DOHH2 (cell line): ENCODE measurements around the gene MEGF10.

Source experiments
- H3F3A ChIP-seq: fragments of 200-600 bp; sonication (generic), shearing (Covaris generic); 2 replicates; pipeline ENCODE4 v1.6.0; 2016; ENCODE audit warnings: antibody characterized with exemption, mild to moderate bottlenecking; ENCODE audit not compliant: control insufficient read depth, insufficient read depth
- H3K27ac ChIP-seq: fragments of 200-600 bp; sonication (generic); 2 replicates; pipeline ENCODE4 v1.5.1; 2014; ENCODE audit warnings: low read depth, mild to moderate bottlenecking, low read length, moderate library complexity
- H3K27me3 ChIP-seq: fragments of 200-600 bp; sonication (generic); 2 replicates; pipeline ENCODE4 v1.6.1; 2014; ENCODE audit warnings: mild to moderate bottlenecking, low read length, mixed read lengths; ENCODE audit not compliant: control insufficient read depth
- H3K36me3 ChIP-seq: fragments of 200-600 bp; sonication (generic); 2 replicates; pipeline ENCODE4 v1.6.1; 2014; ENCODE audit warnings: mild to moderate bottlenecking, low read length, moderate library complexity, mixed read lengths; ENCODE audit not compliant: control insufficient read depth
- H3K4me1 ChIP-seq: fragments of 200-600 bp; sonication (generic); 2 replicates; pipeline ENCODE4 v1.6.1; 2014; ENCODE audit warnings: mild to moderate bottlenecking, low read length, mixed read lengths; ENCODE audit not compliant: control insufficient read depth
- H3K4me2 ChIP-seq: fragments of 200-600 bp; sonication (generic); 2 replicates; pipeline ENCODE4 v1.6.0; 2014; ENCODE audit warnings: mild to moderate bottlenecking, low read length, moderate library complexity
- H3K4me3 ChIP-seq: fragments of 200-600 bp; sonication (generic); 2 replicates; pipeline ENCODE4 v1.5.1; 2014; ENCODE audit warnings: mild to moderate bottlenecking, low read length, mixed read lengths
- H3K79me2 ChIP-seq: fragments of 200-600 bp; sonication (generic); 2 replicates; pipeline ENCODE4 v1.6.1; 2014; ENCODE audit warnings: mild to moderate bottlenecking, low read length, mixed read lengths; ENCODE audit not compliant: control insufficient read depth
- H3K9me2 ChIP-seq: fragments of 200-600 bp; sonication (generic); replicated peaks from 2 replicates; pipeline ENCODE4 v1.6.1; 2014; ENCODE audit warnings: mild to moderate bottlenecking, low read length, mixed read lengths; ENCODE audit not compliant: control insufficient read depth
- H3K9me3 ChIP-seq: fragments of 200-600 bp; sonication (generic); 2 replicates; pipeline ENCODE4 v1.6.1; 2014; ENCODE audit warnings: antibody characterized with exemption, low read length, mixed read lengths; ENCODE audit not compliant: control insufficient read depth, insufficient read depth
- H4K20me1 ChIP-seq: fragments of 200-600 bp; sonication (generic); 2 replicates; pipeline ENCODE4 v1.6.0; 2014; ENCODE audit warnings: low read depth, mild to moderate bottlenecking, antibody characterized with exemption, low read length, moderate library complexity; ENCODE audit not compliant: control insufficient read depth, insufficient read depth
- EZH2phosphoT487 ChIP-seq: fragments of 200-600 bp; sonication (generic); IDR thresholded peaks from 2 replicates; pipeline ENCODE4 v1.6.1; 2017; ENCODE audit warnings: borderline replicate concordance, mild to moderate bottlenecking, antibody characterized with exemption, low read length, moderate library complexity, mixed read lengths
- TF ChIP-seq, protein P1 (sequence below): fragments of 200-600 bp; sonication (generic); IDR thresholded peaks from one replicate; pipeline ENCODE4 v1.5.1; 2014; ENCODE audit warnings: antibody characterized with exemption, mild to moderate bottlenecking, low read depth, low read length; ENCODE audit not compliant: poor library complexity, severe bottlenecking

Gene MEGF10

DNA sequence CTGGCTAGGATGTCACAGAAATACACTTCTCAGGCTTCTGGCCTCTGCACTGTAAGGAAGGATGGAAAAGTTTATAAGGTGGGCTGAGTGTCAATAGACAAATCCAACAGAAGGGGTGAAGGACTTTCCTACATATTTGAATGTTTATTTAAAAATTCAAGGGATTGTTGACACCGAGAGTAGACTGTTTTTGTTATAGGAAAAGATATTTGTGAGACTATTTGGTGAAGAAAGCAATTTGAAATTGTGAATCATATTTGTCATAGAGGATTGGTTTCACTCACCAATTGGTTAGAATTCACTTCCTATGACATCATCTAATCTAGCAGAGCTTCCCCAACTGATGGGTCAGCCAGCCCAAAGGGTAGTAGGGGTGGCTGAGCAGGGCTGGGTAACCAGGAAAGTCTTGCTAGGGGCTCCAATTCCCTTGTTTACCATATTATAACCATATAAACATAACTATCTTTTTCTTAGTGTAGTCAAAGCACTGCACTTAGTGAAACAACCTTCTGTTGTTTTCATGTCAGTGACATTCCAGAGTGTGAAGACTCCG is 14.9 kb upstream of the MEGF10 start:
- Histone ChIP-seq H3K36me3 (no peaks in the 10 kb centered on the region), H3K4me1 (no peaks in the 10 kb centered on the region), H3K4me2 (no peak overlapping the region), H3K79me2 (no peaks in the 10 kb centered on the region), H3K4me3 (no peak overlapping the region), H3K9me3 (no peaks in the 10 kb centered on the region), H3F3A (no peaks in the 10 kb centered on the region), H3K27ac (no peak overlapping the region), H3K27me3 (peaks cover 6% of the 10 kb centered on the region; the same call in 1 of the 2 replicates), H4K20me1 (no peaks in the 10 kb centered on the region), H3K9me2 (no peaks in the 10 kb centered on the region)
- no peak for TF ChIP-seq EZH2phosphoT487
- TF ChIP-seq, protein P1, sequence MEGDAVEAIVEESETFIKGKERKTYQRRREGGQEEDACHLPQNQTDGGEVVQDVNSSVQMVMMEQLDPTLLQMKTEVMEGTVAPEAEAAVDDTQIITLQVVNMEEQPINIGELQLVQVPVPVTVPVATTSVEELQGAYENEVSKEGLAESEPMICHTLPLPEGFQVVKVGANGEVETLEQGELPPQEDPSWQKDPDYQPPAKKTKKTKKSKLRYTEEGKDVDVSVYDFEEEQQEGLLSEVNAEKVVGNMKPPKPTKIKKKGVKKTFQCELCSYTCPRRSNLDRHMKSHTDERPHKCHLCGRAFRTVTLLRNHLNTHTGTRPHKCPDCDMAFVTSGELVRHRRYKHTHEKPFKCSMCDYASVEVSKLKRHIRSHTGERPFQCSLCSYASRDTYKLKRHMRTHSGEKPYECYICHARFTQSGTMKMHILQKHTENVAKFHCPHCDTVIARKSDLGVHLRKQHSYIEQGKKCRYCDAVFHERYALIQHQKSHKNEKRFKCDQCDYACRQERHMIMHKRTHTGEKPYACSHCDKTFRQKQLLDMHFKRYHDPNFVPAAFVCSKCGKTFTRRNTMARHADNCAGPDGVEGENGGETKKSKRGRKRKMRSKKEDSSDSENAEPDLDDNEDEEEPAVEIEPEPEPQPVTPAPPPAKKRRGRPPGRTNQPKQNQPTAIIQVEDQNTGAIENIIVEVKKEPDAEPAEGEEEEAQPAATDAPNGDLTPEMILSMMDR: no peak

DNA sequence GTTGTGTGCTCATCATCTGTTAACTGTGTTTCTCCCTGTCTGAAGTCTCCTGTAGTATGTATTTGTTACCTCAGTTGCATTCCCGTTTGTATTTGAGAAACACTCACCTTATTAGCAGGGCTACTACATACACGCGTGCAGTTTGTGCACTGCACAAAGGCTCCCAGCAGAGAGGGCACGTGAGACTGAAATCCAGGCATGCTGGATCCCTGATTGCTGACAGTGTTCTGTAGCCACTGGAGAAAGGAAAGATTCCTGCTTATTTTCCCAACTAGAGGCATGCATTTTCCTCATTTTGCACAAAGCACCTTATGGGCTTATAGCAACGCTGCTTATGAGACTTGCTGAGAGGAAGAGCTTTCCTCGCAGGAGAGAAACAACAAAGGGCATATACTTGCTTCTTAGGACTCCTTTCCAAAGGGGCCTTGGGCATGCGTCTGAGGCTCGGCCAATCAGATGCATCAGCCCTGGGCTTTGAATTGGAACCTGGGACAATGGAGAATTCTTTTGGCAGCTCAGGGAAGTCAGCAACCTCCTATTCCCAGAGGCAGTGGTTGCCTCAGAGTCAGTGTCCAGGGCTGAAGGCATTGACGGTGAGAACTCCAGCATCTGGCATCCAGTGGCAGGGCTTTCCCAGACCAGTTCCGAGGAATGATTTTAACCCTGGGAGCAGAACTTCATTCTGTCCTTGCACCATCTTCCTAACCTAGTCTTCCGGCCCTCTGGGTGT is 9.9 kb upstream of the MEGF10 start:
- Histone ChIP-seq H4K20me1 (no peaks in the 10 kb centered on the region), H3K4me3 (no peak overlapping the region), H3K79me2 (no peaks in the 10 kb centered on the region), H3K4me2 (no peak overlapping the region), H3K9me2 (no peaks in the 10 kb centered on the region), H3K9me3 (no peaks in the 10 kb centered on the region), H3K27ac (no peak overlapping the region), H3F3A (no peaks in the 10 kb centered on the region), H3K36me3 (no peaks in the 10 kb centered on the region), H3K27me3 (0 out of 2 replicates have a peak, but pooled peaks cover 4% of the 10 kb centered on the region), H3K4me1 (no peaks in the 10 kb centered on the region)
- no peak for TF ChIP-seq EZH2phosphoT487
- TF ChIP-seq, protein P1: no peak

- Histone ChIP-seq H3K36me3 (no peaks in the 10 kb centered on the region), H3K4me1 (no peaks in the 10 kb centered on the region), H3K9me2 (no peaks in the 10 kb centered on the region), H3K4me2 (no peak overlapping the region), H3K9me3 (no peaks in the 10 kb centered on the region), H4K20me1 (no peaks in the 10 kb centered on the region), H3K79me2 (no peaks in the 10 kb centered on the region), H3K27me3 (0 out of 2 replicates have a peak, but pooled peaks cover 4% of the 10 kb centered on the region), H3F3A (no peaks in the 10 kb centered on the region), H3K4me3 (no peak overlapping the region), H3K27ac (no peak overlapping the region)
- TF ChIP-seq, protein P1: no peak
- no peak for TF ChIP-seq EZH2phosphoT487
These were observed 9.0 kb upstream of the MEGF10 start for GRCh38 chr5:127281609-127282008.
